GM12873 (cell line): Measurements from ENCODE around the gene CIB2.

Experiments
- CTCF ChIP-seq: IDR thresholded peaks from 2 replicates; pipeline ENCODE4 v1.5.1; 2012; ENCODE audit warnings: low read depth, mild to moderate bottlenecking, moderate library complexity, low read length, control low read depth; ENCODE audit not compliant: insufficient read depth; ENCODE audit errors: missing control alignments

Gene CIB2

GRCh38 chr15:78171864-78172472 is 40.7 kb upstream of the CIB2 start:
- TF ChIP-seq CTCF = no peak

GRCh38 chr15:78170848-78171773 is 39.9 kb upstream of the CIB2 start:
- no peak for TF ChIP-seq CTCF

- TF ChIP-seq CTCF = no peak
These were observed 37.4 kb upstream of the CIB2 start for GRCh38 chr15:78168608-78169007.

- no peak for TF ChIP-seq CTCF
These were observed 36.1 kb upstream of the CIB2 start for GRCh38 chr15:78167227-78167888.

GRCh38 chr15:78164010-78164409 is 32.8 kb upstream of the CIB2 start:
- no peak for TF ChIP-seq CTCF

- TF ChIP-seq CTCF = no peak
These were observed 30.8 kb upstream of the CIB2 start for GRCh38 chr15:78162038-78162437.

GRCh38 chr15:78159395-78159794 is 28.1 kb upstream of the CIB2 start:
- TF ChIP-seq CTCF = no peak
